Ectodermal cell (in vitro differentiated cells): ENCODE data around the gene RNF13.
"Not testable (repeated sequence)": the region's sequence is repeated elsewhere in the genome, so short reads cannot be mapped to it uniquely, and the experiment has no call there.

Experiments used
- H3K27ac ChIP-seq: 2 replicates; pipeline ENCODE4 v1.7.0; 2013; ENCODE audit warnings: mild to moderate bottlenecking, low read depth, low read length; ENCODE audit not compliant: insufficient read depth, poor library complexity, severe bottlenecking
- H3K27me3 ChIP-seq: 2 replicates; pipeline ENCODE4 v1.7.0; 2013; ENCODE audit warnings: mild to moderate bottlenecking, low read length; ENCODE audit not compliant: insufficient read depth, control insufficient read depth, poor library complexity, severe bottlenecking
- H3K36me3 ChIP-seq: one replicate; pipeline ENCODE4 v1.7.0; 2013; ENCODE audit warnings: low read length; ENCODE audit not compliant: control insufficient read depth, insufficient read depth
- H3K4me1 ChIP-seq: one replicate; pipeline ENCODE4 v1.7.0; 2013; ENCODE audit warnings: low read length; ENCODE audit not compliant: control insufficient read depth, insufficient read depth
- H3K4me3 ChIP-seq: 2 replicates; pipeline ENCODE4 v1.7.0; 2013; ENCODE audit warnings: low read depth, low read length, control low read depth; ENCODE audit not compliant: insufficient read depth
- H3K9me3 ChIP-seq: 2 replicates; pipeline ENCODE4 v1.7.0; 2013; ENCODE audit warnings: mild to moderate bottlenecking, low read length, moderate library complexity; ENCODE audit not compliant: control insufficient read depth
- WGBS, 2 experiments: methylation state at CpG; one replicate each; pipeline ENCODE4 v1.1.7; 2013; ENCODE audit warnings: missing lambda C conversion rate in 2 of 2; 5-methylcytosine and 5-hydroxymethylcytosine counted together

Gene RNF13

DNA sequence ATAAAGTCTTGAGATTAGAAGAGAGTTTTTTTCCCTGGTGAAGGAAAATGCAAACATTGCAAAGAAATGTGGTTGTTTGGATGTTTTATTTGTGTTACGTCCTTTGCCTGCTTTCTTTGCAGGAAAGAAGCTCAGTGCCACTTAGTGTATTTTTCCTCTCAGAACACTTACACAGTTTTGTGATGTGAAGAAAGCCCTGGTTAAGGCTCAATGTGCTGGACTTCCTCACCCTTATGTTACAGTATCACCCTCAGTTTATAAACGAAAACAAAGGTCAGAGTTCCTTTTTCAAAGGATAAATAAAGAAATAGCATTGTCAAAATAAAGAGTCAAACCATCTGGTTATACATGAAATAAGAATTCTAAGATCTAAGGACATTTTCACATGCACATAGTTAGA is 45.9 kb downstream of the RNF13 start:
- Histone ChIP-seq H3K4me3 (no peak overlapping the region), H3K9me3 (no peaks in the 10 kb centered on the region), H3K27ac (no peak overlapping the region), H3K4me1 (no peaks in the 10 kb centered on the region), H3K27me3 (no peaks in the 10 kb centered on the region), H3K36me3 (no peaks in the 10 kb centered on the region)
- WGBS, 2 experiments, result 91 to 100% methylated on average over 1 of the region's 2 CpGs

DNA sequence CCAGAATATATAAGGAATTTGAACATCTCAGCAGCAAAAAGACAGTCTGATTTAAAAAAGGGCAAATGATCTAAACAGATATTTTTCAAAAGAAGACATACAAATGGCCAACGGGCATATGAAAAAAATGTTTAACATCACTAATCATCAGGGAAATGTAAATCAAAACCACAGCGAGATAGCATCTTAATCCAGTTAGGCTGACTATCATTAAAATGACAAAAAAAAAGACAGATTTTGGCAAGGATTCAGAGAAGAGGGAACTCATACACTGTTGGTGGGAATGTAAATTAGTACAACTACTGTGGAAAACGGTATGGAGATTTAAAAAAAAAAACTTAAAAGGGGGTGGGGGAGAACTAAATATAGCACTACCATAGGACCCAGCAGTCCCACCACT is 47.9 kb downstream of the RNF13 start:
- H3K4me3 ChIP-seq, result no peak overlapping the region
- no peak overlapping the region for H3K27ac ChIP-seq
- no peaks in the 10 kb centered on the region for H3K27me3 ChIP-seq
- 86 to 90% methylated on average over 3 of the region's 3 CpGs for WGBS, 2 experiments
- no peaks in the 10 kb centered on the region for H3K36me3 ChIP-seq
- H3K9me3 ChIP-seq, result no peaks in the 10 kb centered on the region
- H3K4me1 ChIP-seq, result no peaks in the 10 kb centered on the region

DNA sequence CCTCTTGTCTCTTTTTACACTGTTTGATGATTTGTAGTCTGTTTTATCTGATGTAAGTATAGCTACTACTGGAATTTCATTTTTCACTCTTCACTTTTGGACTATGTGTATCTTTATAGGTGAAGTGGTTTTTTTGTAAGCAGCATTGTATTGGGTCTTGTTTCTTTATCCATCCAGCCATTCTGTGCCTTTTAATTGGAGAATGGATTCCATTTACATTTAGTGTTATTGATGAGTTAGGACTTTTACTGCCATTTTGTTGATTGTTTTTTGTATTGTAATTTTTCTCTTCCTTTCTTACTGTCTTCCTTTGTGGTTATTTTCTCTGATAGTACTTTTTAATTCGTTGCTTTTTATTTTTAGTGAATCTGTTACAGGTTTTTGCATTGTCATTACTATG is 54.5 kb downstream of the RNF13 start:
- no CpG with 5 or more reads among the region's 1 CpG for WGBS, 2 experiments
- H3K4me3 ChIP-seq, result no peak overlapping the region
- no peaks in the 10 kb centered on the region for H3K36me3 ChIP-seq
- no peak overlapping the region for H3K27ac ChIP-seq
- no peaks in the 10 kb centered on the region for H3K4me1 ChIP-seq
- H3K9me3 ChIP-seq, result peaks cover 3% of the 10 kb centered on the region
- H3K27me3 ChIP-seq, result no peaks in the 10 kb centered on the region

DNA sequence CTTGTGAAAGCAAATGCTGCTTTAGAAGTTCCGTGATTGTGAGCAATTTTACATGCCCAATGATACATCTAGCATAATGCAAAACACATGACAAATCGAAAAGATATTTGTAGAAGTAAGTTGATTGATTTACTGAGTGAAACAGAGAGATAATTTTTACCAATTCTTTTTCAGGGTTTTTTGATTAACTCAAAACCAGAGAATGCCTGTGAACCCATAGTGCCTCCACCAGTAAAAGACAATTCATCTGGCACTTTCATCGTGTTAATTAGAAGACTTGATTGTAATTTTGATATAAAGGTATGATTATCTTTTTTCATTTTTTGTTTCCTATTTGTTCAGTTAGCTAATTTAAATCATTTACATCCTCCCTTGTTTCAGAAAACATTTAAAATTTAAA is 58.8 kb downstream of the RNF13 start:
- Histone ChIP-seq H3K9me3 (peaks cover 3% of the 10 kb centered on the region), H3K36me3 (no peaks in the 10 kb centered on the region), H3K27me3 (no peaks in the 10 kb centered on the region), H3K4me1 (no peaks in the 10 kb centered on the region), H3K27ac (no peak overlapping the region), H3K4me3 (no peak overlapping the region)
- 90 to 95% methylated on average over 2 to 3 of the region's 3 CpGs for WGBS, 2 experiments

DNA sequence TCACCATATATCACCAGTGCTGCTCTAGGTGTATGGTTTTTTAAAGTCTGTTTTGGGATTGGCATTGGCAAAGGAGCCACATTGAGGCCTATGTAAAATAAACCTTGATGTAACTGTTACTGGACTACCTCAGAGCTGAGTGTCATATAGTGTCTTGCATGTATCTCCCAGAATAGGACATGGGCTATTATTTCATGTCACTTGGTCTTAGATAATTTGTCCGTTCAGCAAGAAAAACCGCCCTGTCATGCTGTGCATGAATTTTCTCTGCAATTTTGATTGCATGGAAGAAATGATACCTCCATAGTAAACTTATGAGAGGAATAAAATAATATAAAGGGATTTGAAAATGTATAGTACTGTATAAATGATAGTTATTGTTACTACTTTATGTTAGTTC is 59.6 kb downstream of the RNF13 start:
- Histone ChIP-seq H3K27ac (no peak overlapping the region), H3K4me1 (no peaks in the 10 kb centered on the region), H3K27me3 (no peaks in the 10 kb centered on the region), H3K4me3 (no peak overlapping the region), H3K36me3 (no peaks in the 10 kb centered on the region), H3K9me3 (peaks cover 3% of the 10 kb centered on the region)
- 97 to 100% methylated on average over 2 of the region's 2 CpGs for WGBS, 2 experiments

DNA sequence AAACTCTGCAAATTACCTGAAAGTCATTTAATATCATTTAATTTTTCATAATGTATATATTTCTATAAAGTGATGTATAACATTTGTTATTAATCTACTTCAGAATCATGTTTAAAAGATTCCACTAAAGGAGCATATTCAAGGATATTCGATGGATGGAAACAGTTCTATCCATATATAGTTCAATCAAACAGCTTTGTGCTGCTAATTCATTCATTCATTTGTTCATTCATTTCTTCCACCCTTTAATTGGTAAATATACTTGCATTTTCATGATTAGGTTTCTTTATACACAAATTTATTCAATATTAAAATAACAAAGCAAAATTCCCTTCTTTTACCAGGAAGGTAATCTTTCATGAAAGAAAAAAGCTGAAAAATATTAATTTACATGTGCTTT is 64.7 kb downstream of the RNF13 start:
- H3K4me1 ChIP-seq, result no peaks in the 10 kb centered on the region
- no peaks in the 10 kb centered on the region for H3K9me3 ChIP-seq
- 75 to 95% methylated on average over 1 of the region's 1 CpG for WGBS, 2 experiments
- no peak overlapping the region for H3K4me3 ChIP-seq
- H3K27ac ChIP-seq, result no peak overlapping the region
- no peaks in the 10 kb centered on the region for H3K27me3 ChIP-seq
- no peaks in the 10 kb centered on the region for H3K36me3 ChIP-seq

DNA sequence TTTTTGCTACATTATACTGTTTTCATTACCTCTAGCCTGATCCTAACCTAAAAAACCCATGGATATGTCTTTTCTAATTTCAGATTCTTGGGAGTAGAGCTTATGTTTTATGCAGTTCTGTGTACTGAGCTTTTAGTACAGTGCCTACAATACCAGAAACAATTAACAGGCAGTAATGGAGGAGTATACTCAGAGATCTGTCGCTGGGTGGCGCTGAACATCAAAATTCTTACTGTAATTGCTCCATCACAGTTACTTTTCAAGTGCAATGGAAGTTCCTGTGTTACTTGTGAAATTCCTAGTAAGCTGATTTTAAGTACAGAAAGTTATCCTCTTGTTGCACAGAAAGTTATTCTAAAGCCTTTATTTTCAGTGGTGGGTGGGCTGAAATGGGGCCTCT is 66.9 kb downstream of the RNF13 start:
- no peaks in the 10 kb centered on the region for H3K4me1 ChIP-seq
- H3K4me3 ChIP-seq, result no peak overlapping the region
- H3K27ac ChIP-seq, result no peak overlapping the region
- no peaks in the 10 kb centered on the region for H3K27me3 ChIP-seq
- H3K36me3 ChIP-seq, result no peaks in the 10 kb centered on the region
- no peaks in the 10 kb centered on the region for H3K9me3 ChIP-seq
- 0 to 18% methylated on average over 2 of the region's 2 CpGs for WGBS, 2 experiments

DNA sequence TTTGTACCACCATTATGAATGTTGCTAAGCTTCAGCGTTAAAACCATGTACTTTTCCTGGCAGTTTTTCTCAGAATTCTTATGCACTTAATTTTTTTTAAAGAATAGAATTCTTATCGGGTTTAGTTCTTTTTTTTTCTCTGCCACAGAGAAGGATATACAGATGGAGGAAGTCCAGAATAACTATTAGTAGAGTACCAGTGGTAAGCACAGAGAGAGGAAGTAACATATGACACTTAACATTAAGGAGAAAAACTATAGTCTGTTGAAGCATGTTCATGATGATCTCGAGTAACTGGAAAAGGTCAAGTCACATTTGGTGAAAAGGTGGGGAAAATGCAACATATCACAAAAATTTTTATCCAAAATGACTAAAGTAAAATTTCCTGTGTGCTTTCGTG is 68.9 kb downstream of the RNF13 start:
- no peaks in the 10 kb centered on the region for H3K36me3 ChIP-seq
- H3K4me3 ChIP-seq, result no peak overlapping the region
- H3K27ac ChIP-seq, result no peak overlapping the region
- 74 to 96% methylated on average over 3 of the region's 4 CpGs for WGBS, 2 experiments
- no peaks in the 10 kb centered on the region for H3K4me1 ChIP-seq
- H3K27me3 ChIP-seq, result no peaks in the 10 kb centered on the region
- H3K9me3 ChIP-seq, result no peaks in the 10 kb centered on the region

DNA sequence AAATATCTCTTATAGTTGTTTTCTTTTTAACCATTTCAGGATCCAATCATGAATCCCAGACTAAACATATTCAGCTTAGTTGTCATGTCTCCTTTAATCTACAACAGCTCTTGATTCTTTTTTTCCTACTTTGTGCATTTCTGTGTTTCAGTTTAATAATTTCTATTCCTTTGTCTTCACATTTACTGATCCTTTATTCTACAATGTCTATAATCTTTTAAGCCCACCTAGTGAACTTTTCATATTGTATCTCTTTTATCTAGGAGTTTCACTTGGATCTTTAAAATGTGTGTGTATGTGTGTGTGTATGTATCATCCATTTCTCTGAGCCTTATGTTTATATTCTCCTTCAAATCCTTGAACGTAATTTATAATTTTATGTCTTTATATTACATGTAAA is 70.1 kb downstream of the RNF13 start:
- Histone ChIP-seq H3K4me1 (no peaks in the 10 kb centered on the region), H3K4me3 (no peak overlapping the region), H3K27ac (no peak overlapping the region), H3K9me3 (no peaks in the 10 kb centered on the region), H3K27me3 (no peaks in the 10 kb centered on the region), H3K36me3 (no peaks in the 10 kb centered on the region)
- no CpG with 5 or more reads among the region's 1 CpG for WGBS, 2 experiments

DNA sequence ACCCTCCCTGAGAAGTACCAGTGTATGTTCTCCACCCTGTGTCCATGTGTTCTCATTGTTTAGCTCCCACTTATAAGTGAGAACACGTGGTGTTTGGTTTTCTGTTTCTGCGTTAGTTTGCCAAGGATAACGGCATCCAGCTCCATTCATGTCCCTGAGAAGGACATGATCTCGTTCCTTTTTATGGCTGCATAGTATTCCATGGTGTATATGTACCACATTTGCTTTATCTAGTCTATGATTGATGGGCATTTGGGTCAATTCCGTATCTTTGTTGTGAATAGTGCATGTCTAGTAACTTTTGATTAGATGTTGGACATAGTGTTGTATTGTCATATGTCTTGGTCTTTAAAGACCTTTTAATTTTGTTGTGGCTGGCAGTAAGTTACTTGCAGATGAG is 70.8 kb downstream of the RNF13 start:
- H3K4me1 ChIP-seq, H3K9me3 ChIP-seq, H3K27me3 ChIP-seq, H3K36me3 ChIP-seq, H3K4me3 ChIP-seq, H3K27ac ChIP-seq: not testable (repeated sequence)
- WGBS, 2 experiments, result 87 to 98% methylated on average over 5 of the region's 5 CpGs

DNA sequence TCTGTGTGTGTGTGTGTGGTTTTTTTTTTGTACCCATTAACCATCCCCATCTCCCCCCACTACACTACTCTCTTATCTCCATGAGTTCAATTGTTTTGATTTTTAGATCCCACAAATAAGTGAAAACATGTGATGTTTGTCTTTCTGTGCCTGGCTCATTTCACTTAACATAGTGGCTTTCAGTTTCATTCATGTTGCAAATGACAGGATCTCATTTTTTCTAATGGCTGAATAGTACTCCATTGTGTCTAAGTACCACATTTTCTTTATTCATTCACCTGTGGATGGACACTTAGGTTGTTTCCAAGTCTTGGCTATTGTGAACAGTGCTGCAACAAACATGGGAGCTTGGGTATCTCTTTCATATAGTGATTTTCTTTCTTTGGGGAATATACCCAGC is 71.8 kb downstream of the RNF13 start:
- not testable (repeated sequence) for H3K27ac ChIP-seq, H3K9me3 ChIP-seq, H3K36me3 ChIP-seq, H3K27me3 ChIP-seq, H3K4me1 ChIP-seq, H3K4me3 ChIP-seq
